ENCODE results near the gene IKZF3.
"Not testable (repeated sequence)": the region's sequence is repeated elsewhere in the genome, so short reads cannot be mapped to it uniquely, and the experiment has no call there.

Gene IKZF3

DNA sequence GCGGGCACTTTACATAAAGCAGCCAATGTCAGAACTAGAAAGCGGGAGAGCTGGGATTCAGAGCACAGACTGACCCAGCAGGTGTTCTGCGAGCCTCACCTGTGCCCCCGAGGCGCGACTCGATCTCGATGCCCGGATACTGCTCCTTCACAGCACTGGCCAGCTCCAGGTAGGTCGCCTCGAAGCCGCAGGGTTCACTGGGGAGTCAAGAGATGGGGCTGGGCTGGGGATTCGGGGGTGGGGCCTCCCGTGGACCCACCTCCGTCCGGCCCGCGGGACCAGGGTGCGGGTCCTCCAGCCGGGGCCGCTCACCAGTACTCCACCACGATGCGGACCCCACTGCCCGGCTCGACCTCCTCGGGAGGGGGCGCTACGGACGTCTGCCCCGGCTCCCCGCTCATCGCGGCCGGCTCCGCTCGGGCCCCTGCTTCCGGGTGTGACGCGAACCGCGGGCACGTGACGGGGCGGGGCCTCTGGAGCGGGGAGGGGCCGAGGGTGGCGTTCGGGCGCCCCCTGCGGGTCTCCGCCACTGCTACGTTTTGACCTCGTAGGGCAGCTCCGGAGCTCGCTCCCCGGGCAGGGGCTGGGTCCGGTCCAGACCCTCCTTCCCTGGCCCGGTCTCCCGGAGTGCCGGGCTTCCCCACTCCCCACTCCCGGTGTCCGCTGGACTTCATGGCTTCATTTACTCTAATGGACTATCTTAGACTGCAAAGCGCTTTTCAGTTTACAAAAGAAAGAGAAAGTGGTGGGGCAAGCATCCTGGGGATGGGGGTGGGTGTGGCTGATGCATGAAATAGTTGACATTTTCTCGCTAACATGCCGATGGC, 133.8 kb downstream of the IKZF3 start, which contains the start of gene MIEN1:
Gene MIEN1 (minus strand): TSS at position 438 of the 827 bp plus-strand sequence. CDS start 37 bp downstream, at position 401.
- peak; percentile 64 for TF ChIP-seq CTCF (IDR thresholded peaks at IDR 0.05; ENCODE audit: insufficient read depth, low read depth, low read length, missing control alignments)
- DNase-seq (ENCODE audit: low read depth): peak; percentile 80
- peak within 1 kb of the TSS; percentile 79 for H3K4me3 ChIP-seq (ENCODE audit: low read length)

- peak overlapping the region; percentile 79 for H3K4me3 ChIP-seq (ENCODE audit: low read length)
- no peak for DNase-seq (ENCODE audit: low read depth)
Measured at GRCh38 chr17:39729280-39729851, 134.7 kb downstream of the IKZF3 start.

DNA sequence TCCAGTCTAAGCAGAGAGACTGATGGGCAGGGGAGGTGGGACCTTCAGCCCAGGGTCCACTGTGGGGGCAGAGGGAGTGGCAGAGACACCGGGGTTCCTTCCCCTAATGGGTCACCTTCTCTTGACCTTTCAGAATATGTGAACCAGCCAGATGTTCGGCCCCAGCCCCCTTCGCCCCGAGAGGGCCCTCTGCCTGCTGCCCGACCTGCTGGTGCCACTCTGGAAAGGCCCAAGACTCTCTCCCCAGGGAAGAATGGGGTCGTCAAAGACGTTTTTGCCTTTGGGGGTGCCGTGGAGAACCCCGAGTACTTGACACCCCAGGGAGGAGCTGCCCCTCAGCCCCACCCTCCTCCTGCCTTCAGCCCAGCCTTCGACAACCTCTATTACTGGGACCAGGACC, 136.6 kb downstream of the IKZF3 start:
- no peak overlapping the region for H3K4me3 ChIP-seq (ENCODE audit: low read length)
- no peak for DNase-seq (ENCODE audit: low read depth)
- no peak for TF ChIP-seq CTCF (IDR thresholded peaks at IDR 0.05; ENCODE audit: insufficient read depth, low read depth, low read length, missing control alignments)

More at GRCh38 chr17:39729280-39729851, 134.7 kb downstream of the IKZF3 start:
- no peak for TF ChIP-seq CTCF (IDR thresholded peaks at IDR 0.05; ENCODE audit: insufficient read depth, low read depth, low read length, missing control alignments)

DNA sequence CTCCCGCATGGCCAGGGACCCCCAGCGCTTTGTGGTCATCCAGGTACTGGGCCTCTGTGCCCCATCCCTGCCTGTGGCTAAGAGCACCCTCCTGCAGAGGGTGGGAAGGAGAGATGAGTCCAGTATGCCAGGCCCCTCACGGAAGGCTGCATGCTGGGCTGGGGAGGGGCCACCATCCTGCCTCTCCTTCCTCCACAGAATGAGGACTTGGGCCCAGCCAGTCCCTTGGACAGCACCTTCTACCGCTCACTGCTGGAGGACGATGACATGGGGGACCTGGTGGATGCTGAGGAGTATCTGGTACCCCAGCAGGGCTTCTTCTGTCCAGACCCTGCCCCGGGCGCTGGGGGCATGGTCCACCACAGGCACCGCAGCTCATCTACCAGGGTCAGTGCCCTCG, 137.5 kb downstream of the IKZF3 start:
- TF ChIP-seq CTCF (IDR thresholded peaks at IDR 0.05; ENCODE audit: insufficient read depth, low read depth, low read length, missing control alignments): no peak
- no peak for DNase-seq (ENCODE audit: low read depth)

GRCh38 chr17:39725923-39726322, 138.2 kb downstream of the IKZF3 start:
- not testable (repeated sequence) for H3K4me3 ChIP-seq (ENCODE audit: low read length); DNase-seq (ENCODE audit: low read depth)

More for the DNA sequence above, 137.5 kb downstream of the IKZF3 start:
- H3K4me3 ChIP-seq (ENCODE audit: low read length): no peak overlapping the region

GRCh38 chr17:39724731-39725130, 139.4 kb downstream of the IKZF3 start:
- TF ChIP-seq CTCF (IDR thresholded peaks at IDR 0.05; ENCODE audit: insufficient read depth, low read depth, low read length, missing control alignments): no peak
- DNase-seq (ENCODE audit: low read depth): no peak
- no peak overlapping the region for H3K4me3 ChIP-seq (ENCODE audit: low read length)

DNA sequence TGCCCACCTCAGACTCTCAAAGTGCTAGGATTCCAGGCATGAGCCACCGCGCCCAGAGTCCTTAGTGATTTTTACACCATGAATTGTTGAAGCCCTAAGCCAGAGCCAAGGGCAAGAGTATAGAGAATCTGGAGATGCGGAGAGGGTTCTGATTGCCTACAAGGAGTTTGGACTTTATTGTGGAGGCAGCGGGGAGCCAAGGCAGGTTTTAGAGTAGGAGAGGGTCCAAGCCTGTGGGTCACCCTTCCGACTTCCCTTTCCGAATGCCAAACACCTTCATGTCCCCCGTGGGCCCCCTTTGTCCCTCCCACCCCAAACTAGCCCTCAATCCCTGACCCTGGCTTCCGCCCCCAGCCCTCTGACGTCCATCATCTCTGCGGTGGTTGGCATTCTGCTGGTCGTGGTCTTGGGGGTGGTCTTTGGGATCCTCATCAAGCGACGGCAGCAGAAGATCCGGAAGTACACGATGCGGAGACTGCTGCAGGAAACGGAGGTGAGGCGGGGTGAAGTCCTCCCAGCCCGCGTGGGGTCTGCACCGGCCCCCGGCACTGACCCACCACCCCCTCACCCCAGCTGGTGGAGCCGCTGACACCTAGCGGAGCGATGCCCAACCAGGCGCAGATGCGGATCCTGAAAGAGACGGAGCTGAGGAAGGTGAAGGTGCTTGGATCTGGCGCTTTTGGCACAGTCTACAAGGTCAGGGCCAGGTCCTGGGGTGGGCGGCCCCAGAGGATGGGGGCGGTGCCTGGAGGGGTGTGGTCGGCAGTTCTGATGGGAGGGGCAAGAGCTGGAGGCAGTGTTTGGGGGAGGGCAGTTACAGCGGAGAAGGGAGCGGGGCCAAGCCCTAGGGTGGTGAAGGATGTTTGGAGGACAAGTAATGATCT, 140.9 kb downstream of the IKZF3 start:
- H3K4me3 ChIP-seq (ENCODE audit: low read length): no peak overlapping the region
- no peak for TF ChIP-seq CTCF (IDR thresholded peaks at IDR 0.05; ENCODE audit: insufficient read depth, low read depth, low read length, missing control alignments)
- DNase-seq (ENCODE audit: low read depth): peak; percentile 23

Measured in epithelial cell of esophagus (primary cell).